PC-3 (cell line): ENCODE measurements around the gene RABL3.

Experiments
- EZH2 ChIP-seq: fragments of 300-600 bp; sonication (generic); IDR thresholded peaks from one replicate; pipeline ENCODE4 v1.6.1; 2017; ENCODE audit warnings: antibody characterized with exemption, mild to moderate bottlenecking, low read length; ENCODE audit not compliant: unreplicated experiment
- EZH2phosphoT487 ChIP-seq: fragments of 300-600 bp; sonication (generic); IDR thresholded peaks from 2 replicates; pipeline ENCODE4 v1.6.1; 2018; ENCODE audit warnings: mild to moderate bottlenecking, antibody characterized with exemption, low read length, borderline replicate concordance
- TF ChIP-seq, protein P1 (sequence below): fragments of 300-600 bp; sonication (generic); conservative IDR thresholded peaks from 2 replicates; pipeline ENCODE4 v1.5.1; 2017; ENCODE audit warnings: antibody characterized with exemption, low read depth, mild to moderate bottlenecking, low read length

DNA sequence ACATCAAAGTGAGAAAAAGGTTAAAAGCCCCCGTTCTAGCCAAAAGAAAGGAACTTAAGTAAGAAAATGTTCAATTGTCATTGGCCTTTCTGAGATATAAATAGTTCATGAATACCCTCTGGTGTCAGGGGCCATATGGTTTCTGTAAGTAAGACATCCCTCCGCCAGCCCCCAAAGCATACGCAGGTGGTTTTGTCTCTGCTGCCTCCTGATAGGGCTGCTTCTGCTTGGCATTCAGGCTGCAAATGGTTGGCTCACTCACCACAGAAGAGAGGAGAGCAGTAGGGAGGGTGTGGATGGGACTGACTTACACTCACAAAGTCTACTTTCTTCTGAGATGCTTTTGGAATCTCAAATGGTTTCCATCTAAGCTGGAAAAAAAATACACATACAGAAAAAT lies 90.0 kb downstream of the RABL3 start:
- TF ChIP-seq, protein P1, sequence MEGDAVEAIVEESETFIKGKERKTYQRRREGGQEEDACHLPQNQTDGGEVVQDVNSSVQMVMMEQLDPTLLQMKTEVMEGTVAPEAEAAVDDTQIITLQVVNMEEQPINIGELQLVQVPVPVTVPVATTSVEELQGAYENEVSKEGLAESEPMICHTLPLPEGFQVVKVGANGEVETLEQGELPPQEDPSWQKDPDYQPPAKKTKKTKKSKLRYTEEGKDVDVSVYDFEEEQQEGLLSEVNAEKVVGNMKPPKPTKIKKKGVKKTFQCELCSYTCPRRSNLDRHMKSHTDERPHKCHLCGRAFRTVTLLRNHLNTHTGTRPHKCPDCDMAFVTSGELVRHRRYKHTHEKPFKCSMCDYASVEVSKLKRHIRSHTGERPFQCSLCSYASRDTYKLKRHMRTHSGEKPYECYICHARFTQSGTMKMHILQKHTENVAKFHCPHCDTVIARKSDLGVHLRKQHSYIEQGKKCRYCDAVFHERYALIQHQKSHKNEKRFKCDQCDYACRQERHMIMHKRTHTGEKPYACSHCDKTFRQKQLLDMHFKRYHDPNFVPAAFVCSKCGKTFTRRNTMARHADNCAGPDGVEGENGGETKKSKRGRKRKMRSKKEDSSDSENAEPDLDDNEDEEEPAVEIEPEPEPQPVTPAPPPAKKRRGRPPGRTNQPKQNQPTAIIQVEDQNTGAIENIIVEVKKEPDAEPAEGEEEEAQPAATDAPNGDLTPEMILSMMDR, result no peak
- TF ChIP-seq EZH2 (no peak), EZH2phosphoT487 (no peak)
